NCI-H2107 treated with DMSO at 0.1 percent for 48 hours (cell line): Measurements from ENCODE around the gene C16orf92.
"Not testable (repeated sequence)": the region's sequence is repeated elsewhere in the genome, so short reads cannot be mapped to it uniquely, and the experiment has no call there.

Experiments
- DNase-seq: peaks from one replicate; lab custom pipeline; 2025; ENCODE audit not compliant: unreplicated experiment; lab: John Stamatoyannopoulos, UW

Gene C16orf92

GRCh38 chr16:30023586-30023985 is 588 bp downstream of the C16orf92 start:
- DNase-seq: no peak

- DNase-seq: no peak
These were observed 1.5 kb downstream of the C16orf92 start for GRCh38 chr16:30024451-30024850.

- no peak for DNase-seq
These were observed 2.2 kb downstream of the C16orf92 start for GRCh38 chr16:30025156-30025555.

- DNase-seq: no peak
These were observed 2.6 kb downstream of the C16orf92 start for GRCh38 chr16:30025574-30025973.

GRCh38 chr16:30026449-30026848 is 3.5 kb downstream of the C16orf92 start:
- no peak for DNase-seq

- peak; percentile 43 for DNase-seq
These were observed 4.8 kb downstream of the C16orf92 start for GRCh38 chr16:30027588-30028437.

- no peak for DNase-seq
These were observed 5.6 kb downstream of the C16orf92 start for GRCh38 chr16:30028438-30029076.

GRCh38 chr16:30030011-30030685 is 7.2 kb downstream of the C16orf92 start:
- DNase-seq: no peak

- DNase-seq: no peak
These were observed 7.9 kb downstream of the C16orf92 start, which contains the start of gene TLCD3B for GRCh38 chr16:30030841-30031413. Gene TLCD3B, minus strand, starts transcription at chr16:30031271. Its CDS starts 744 bp downstream, at chr16:30030527.

GRCh38 chr16:30031477-30031918 is 8.5 kb downstream of the C16orf92 start:
- DNase-seq: no peak

GRCh38 chr16:30032083-30032819 is 9.3 kb downstream of the C16orf92 start:
- peak; percentile 80 for DNase-seq

- no peak for DNase-seq
These were observed 10.3 kb downstream of the C16orf92 start for GRCh38 chr16:30033270-30033669.

- DNase-seq: no peak
These were observed 17.2 kb downstream of the C16orf92 start for GRCh38 chr16:30040221-30040620.

- DNase-seq: not testable (repeated sequence)
These were observed 17.7 kb downstream of the C16orf92 start for GRCh38 chr16:30040690-30041089.

GRCh38 chr16:30041841-30042240 is 18.8 kb downstream of the C16orf92 start:
- no peak for DNase-seq

- no peak for DNase-seq
These were observed 23.2 kb downstream of the C16orf92 start for GRCh38 chr16:30046178-30046577.

- DNase-seq: no peak
These were observed 23.6 kb downstream of the C16orf92 start for GRCh38 chr16:30046588-30046987.

GRCh38 chr16:30049871-30050270 is 26.9 kb downstream of the C16orf92 start:
- DNase-seq: no peak

- DNase-seq: no peak
These were observed 28.5 kb downstream of the C16orf92 start for GRCh38 chr16:30051518-30051917.

- peak; percentile 61 for DNase-seq
These were observed 29.8 kb downstream of the C16orf92 start for GRCh38 chr16:30052671-30053372.
